ENCODE measurements around the gene SELENOM. TPM values are rescaled to one million over a fixed set of nuclear protein-coding genes. Genes with fewer than 3 reads are reported as not detected.
A peak's percentile ranks its signal among the peaks of the same experiment; 100 is the strongest.
"Not testable (repeated sequence)": the region's sequence is repeated elsewhere in the genome, so short reads cannot be mapped to it uniquely, and the experiment has no call there.

SELENOM gene
- total RNA-seq, 1 donor from 2014 or later = 252 TPM

DNA sequence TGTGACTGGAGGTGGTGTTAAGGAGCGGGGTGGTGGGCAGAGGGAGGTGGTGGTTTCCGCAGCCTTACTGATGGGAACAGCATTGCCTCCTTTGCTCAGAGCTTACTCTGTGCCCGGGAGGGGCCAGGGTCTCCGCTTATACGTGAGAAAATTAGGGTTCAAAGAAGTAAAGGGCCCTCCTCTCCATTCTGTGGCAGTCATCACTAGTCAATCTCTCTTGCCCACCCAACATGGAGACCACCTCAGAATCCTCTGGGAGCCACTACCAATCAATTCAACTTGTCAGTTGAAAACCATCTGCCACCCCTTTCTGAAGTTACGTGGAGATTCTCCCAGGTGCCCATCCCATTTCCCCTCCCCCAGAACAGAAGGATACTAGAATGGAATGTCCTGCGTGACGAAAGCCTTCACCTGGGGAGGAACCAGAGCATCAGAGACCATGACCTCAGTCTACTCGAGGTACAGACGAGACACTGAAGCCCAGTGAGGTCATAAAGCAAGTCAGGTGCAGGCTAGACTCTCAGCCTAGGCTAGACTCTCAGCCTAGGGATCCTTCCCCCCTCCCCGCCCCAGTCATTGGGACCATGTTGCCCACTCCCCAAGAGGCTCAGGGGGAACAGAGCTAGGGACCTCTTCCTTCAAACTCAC is 2.0 kb downstream of the SELENOM start:
- no peak for DNase-seq (ENCODE audit: low spot score)

DNA sequence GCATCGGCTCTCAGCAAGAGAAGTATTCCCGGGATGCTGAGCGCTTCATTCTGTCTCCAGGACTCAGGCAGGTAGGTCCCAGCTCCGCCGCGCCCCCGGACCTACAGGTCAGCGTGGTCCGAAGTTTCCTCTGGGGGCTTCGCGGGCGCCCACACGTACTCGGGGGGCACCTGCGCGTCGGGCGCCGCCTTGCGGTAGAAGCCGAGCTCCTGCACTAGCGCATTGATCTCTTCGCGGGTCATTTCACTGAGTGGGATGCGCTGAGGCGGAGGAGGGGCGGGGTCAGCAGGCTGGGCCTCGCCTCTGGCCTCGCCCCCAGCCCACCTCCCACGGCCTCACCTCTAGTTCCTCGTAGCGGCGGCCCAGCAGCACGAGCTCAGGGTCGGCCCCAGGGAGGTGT is 2.5 kb downstream of the SELENOM start:
- DNase-seq (ENCODE audit: low spot score) = no peak

DNA sequence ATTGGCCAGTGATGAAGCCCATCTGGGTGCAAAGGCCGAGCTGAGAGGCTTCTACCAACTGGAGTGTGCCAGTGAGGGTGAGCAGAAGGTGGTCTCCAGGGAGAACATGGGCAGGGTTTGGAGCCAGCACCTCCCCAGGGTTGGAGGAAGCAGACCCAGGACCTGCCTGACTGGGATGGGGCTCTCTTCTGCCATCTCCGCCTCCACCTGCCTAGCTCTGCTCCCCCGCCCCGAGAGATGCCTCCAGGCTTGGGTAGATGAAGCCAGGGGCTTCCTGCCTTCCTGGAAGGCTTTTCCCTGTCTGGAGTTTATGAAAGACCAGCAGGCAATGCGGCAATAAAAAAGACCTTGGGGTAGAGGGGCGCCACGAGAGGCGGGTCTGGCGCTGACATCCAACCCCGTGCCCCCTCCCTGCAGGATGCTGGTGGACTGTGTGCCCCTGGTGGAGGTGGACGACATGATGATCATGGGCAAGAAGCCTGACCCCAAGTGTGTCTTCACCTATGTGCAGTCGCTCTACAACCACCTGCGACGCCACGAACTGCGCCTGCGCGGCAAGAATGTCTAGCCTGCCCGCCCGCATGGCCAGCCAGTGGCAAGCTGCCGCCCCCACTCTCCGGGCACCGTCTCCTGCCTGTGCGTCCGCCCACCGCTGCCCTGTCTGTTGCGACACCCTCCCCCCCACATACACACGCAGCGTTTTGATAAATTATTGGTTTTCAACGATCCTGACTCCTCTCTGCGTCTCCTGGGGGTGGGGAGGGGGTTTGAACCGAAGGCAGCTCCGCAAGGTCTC is 3.3 kb downstream of the SELENOM start:
- no peak for DNase-seq (ENCODE audit: low spot score)

- no peak for DNase-seq (ENCODE audit: low spot score)
Observed at GRCh38 chr22:31103111-31103510, 4.3 kb downstream of the SELENOM start.

DNA sequence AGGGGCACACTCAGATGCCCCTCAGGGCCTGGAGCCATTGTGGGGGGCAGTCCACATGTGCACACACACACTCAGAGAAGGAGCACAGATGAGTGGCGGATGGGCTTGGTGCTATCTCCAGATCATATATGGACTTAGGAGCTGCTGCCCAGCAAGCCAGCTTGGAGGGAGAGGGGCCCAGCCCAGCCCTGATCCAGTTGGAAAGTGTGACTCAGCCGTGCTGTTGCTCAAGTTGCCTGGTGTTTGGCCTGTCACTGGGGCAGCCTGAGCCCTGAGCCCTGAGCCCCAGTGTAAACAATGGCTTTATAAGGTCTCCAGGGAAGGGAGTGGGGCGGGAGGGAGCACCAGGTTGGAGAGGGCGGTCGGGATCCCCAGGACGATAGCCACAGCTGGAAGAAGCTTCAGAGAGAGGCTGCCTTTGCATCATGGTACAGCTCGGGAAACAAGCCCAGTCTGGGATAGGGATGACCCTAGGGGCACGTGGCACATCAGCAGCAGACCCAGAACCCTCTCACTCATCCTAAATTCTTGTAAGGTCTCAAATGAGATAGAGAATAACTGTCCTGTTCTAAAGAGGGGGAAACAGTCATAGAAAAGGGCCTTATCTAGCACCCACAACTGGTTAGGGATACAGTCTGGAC is 4.8 kb downstream of the SELENOM start:
- peak; percentile 70 for DNase-seq (ENCODE audit: low spot score)

DNA sequence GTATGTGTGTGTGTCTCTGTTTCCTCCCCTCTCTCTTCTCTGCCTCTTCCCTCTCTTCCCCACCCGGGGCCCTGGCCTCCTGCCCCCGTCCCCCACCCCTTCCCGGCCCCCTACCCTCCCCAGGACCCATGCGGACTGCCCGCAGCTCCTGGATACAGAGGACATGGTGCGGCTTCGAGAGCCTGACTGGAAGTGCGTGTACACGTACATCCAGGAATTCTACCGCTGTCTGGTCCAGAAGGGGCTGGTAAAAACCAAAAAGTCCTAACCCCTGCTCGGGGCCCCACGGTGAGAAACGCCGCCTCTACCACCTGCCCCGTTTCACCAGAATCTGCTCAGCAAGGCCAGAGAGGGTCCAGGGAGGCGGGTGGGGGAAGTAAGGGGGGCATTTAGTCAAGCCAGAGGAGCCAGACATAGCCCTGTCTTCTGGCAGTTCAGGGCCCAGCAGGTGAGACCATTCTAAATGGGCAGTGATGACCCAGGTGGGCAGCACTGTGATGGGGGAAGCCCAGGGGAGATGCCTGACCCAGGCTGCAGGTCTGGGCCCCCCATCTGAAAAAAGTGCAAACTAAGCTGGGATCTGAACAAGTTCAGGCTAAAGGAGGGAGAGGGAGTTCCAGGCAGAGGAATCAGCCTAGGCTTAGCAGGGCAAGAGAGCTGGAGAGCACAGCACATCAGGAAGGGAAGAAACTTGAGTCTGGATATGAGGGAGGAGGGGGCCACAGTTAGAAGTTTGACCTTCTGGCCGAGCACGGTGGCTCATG is 6.4 kb downstream of the SELENOM start:
- no peak for DNase-seq (ENCODE audit: low spot score)

DNA sequence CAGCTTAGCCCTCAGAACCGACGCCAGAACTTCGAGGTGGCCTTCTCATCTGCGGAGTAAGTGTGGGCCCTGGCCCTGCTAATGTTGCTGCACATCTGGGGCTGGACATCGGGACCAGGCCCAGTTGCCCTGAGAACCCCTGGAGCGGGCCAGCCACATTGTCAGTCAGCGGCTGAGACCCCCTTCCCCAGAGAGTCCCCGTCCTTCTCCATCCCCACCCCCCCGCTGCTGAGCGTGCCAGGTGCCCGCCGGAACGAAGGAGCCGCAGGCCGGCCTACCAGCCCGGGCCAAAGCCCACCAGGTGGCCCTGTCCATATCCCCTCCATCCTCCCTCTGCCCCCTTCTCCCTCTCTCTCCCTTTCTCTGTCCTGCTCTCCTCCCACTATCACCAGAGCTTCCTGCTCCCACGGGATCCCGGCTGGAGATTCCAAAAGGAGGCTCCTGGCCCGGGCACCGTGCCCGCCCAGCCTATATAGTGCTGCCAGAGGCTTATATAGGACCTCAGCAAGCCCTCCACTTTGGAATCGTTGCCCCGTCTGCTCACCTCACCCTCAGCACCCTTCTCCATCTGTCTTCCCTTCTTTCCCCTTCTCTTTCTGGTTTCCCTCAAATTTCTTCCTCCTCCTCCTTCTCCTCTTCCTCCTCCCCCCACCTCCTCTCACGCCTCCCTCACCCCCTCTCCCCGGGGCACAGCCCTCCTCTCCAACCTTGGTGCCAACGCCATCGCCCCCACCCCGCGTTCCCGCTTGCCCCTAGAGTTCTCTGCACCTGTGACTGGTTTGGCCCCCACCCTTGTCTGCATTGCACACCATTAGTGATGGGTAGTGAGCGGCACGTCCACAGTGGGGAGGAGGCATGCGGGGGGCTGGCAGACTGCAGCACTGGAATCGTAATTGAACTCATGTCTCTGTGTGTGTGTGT is 7.3 kb downstream of the SELENOM start:
- no peak for DNase-seq (ENCODE audit: low spot score)

DNA sequence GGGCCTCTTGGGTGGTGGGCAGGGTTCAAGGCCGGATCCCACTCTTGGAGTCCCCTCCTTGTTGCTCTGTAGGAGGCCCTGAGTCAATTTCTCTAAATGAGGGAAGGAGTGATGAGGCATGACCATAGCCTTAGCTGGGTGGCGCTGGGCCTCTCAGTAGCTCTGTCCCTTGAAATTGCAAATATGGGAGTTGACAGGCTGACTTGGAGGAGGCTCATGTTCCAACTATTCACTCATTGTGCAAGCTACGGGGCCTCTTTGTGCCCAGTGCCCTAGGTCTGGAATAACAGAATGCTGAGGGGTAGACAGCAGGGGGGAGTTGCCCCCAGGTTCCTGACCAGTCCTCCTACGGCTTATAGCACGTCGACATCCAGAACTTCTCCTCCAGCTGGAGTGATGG is 8.0 kb downstream of the SELENOM start:
- no peak for DNase-seq (ENCODE audit: low spot score)

- no peak for DNase-seq (ENCODE audit: low spot score)
Observed at GRCh38 chr22:31098632-31099110, 8.7 kb downstream of the SELENOM start.

DNA sequence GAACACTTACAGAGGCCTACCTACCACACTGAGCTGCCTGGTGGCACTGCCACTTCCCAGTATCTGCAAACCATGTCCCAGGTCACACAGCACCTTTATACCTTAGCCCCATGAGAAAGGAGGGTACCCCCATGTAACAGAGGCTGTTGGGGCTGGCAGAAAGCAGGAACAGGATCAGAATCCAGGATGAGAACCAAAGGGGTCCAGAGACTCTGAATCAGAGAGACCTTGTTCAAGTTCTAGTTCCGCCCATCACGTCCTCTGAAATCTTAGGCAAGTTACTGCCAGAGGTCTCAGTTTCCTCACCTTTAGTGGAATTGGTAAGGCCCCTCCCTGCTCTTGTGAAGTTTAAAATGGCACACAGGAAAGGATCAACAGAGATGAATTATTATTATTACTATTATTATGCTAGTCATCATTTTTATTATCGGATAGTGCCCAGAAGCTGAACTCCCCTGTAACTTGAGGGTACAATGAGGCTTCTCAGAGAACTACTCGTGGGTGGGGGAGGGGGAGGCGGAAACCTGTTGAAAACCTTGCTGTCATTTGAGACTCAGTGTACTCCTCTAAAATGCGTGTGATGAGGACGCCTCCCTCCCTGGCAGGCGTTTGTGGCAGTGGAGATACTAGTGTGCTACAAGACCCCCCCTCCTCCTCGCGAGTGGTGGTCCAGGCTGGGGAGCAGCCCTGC is 9.3 kb downstream of the SELENOM start:
- DNase-seq (ENCODE audit: low spot score) = no peak

GRCh38 chr22:31097539-31097938 is 9.8 kb downstream of the SELENOM start:
- not testable (repeated sequence) for DNase-seq (ENCODE audit: low spot score)

GRCh38 chr22:31096657-31097279 is 10.6 kb downstream of the SELENOM start:
- DNase-seq (ENCODE audit: low spot score) = no peak

DNA sequence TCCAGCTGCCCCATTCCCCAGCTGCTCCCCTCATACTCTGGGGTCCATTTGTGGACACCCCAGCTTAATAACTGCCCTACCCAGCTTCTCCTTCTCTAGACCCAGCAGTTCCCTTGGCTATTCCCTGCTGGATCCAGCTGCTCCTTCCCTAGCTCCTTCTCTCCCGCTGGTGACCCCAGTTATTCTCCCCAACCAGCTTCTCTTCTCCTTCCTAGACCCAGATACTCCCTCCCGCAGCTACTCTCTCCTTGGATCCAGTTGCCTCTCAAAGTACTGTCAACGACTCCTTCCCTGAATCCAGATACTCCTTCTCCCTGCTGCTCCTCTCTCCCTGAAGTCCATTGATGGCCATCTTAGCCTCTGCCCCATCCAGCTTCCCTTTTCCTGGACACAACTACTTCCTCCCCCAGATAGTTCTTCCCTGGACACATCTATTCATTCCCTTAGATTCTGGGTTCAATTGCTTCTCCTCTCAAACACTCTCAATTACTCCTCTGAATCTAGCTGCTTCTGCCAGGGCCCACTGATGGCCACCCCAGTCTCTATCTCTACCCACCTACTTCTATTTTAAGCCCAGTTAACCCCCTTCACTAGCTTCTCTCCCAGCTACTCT is 11.6 kb downstream of the SELENOM start:
- no peak for DNase-seq (ENCODE audit: low spot score)

GRCh38 chr22:31094741-31095140 is 12.6 kb downstream of the SELENOM start:
- DNase-seq (ENCODE audit: low spot score) = no peak

DNA sequence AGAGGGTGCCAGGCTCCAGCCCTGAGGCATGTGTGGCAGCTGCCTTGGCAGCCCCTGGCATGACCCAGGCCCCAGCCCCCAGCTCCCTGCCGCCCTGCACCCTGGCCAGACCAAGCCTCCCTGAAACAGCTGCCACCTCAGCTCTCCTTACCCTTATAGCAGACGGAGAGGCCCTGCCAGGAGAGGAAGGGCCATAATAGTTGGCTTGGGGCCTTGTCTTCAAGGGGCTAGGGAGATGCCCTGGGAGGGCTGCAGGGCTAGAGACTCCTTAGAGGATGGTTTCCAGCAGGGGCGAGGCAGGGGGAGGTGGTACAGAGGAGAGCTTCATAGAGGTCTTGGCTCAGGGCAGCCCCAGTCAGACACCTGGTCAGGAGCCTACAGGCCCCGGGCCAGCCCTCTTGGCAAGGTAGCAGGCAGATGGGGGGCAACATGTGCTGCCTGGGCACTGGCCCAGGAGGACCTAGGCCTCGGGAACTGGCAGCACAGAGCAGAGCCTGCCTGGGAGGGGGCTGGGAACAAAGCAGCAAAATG is 13.3 kb downstream of the SELENOM start:
- no peak for DNase-seq (ENCODE audit: low spot score)

- DNase-seq (ENCODE audit: low spot score) = no peak
Observed at GRCh38 chr22:31093086-31093850, 14.1 kb downstream of the SELENOM start.

GRCh38 chr22:31092161-31092560 is 15.2 kb downstream of the SELENOM start:
- DNase-seq (ENCODE audit: low spot score) = no peak

All from mucosa of gallbladder (tissue), 1 donor.